Subcutaneous adipose tissue (tissue), 4 donors: ENCODE results near the gene NOP9. TPM values are rescaled to one million over a fixed set of nuclear protein-coding genes. Genes with fewer than 3 reads are reported as not detected.

Experiments
- CTCF ChIP-seq: fragments of 450-650 bp; IDR thresholded peaks from one replicate; pipeline ENCODE4 v1.5.1; 2016; ENCODE audit warnings: low read depth, mild to moderate bottlenecking, control low read depth, antibody characterized with exemption, moderate library complexity
- total RNA-seq, 4 donors: library from RNA; depleted of rRNA; stranded (reverse); fragments of >200 nt; gene quantifications; one replicate each; pipeline ENCODE4 v1.1.0, GENCODE V29; 2016

The NOP9 gene
- total RNA-seq, 4 donors from 2014 or later: 14.3 to 19.4 (median 15.1) TPM

GRCh38 chr14:24255438-24255837, 44.2 kb upstream of the NOP9 start:
- no peak for TF ChIP-seq CTCF

- no peak for TF ChIP-seq CTCF
Observed at GRCh38 chr14:24255931-24256711, 43.5 kb upstream of the NOP9 start.

- no peak for TF ChIP-seq CTCF
Observed at GRCh38 chr14:24256960-24257359, 42.7 kb upstream of the NOP9 start.

- no peak for TF ChIP-seq CTCF
Observed at GRCh38 chr14:24258119-24258518, 41.5 kb upstream of the NOP9 start.

- TF ChIP-seq CTCF: no peak
Observed at GRCh38 chr14:24258548-24259265, 40.9 kb upstream of the NOP9 start.

- no peak for TF ChIP-seq CTCF
Observed at GRCh38 chr14:24259282-24260025, 40.2 kb upstream of the NOP9 start.
